ENCODE measurements around the gene CELF2. TPM values are rescaled to one million over a fixed set of nuclear protein-coding genes. Genes with fewer than 3 reads are reported as not detected.
"Not testable (repeated sequence)": the region's sequence is repeated elsewhere in the genome, so short reads cannot be mapped to it uniquely, and the experiment has no call there.

Gene CELF2
- total RNA-seq, 1 donor from 2014 or later = 14.4 TPM

GRCh38 chr10:11116361-11116760 lies 98.7 kb downstream of the CELF2 start:
- no peaks in the 10 kb centered on the region for H3K36me3 Mint-ChIP-seq
- no peak overlapping the region for H3K4me3 Mint-ChIP-seq
- peaks cover 45% of the 10 kb centered on the region for H3K27me3 Mint-ChIP-seq
- H3K4me1 Mint-ChIP-seq (ENCODE audit: unreplicated experiment) = no peaks in the 10 kb centered on the region
- no peak for DNase-seq (ENCODE audit: extremely low spot score, unreplicated experiment)
- H3K27ac Mint-ChIP-seq = no peak overlapping the region
- no peaks in the 10 kb centered on the region for H3K9me3 Mint-ChIP-seq
- no peak for TF ChIP-seq CTCF (conservative IDR thresholded peaks at IDR 0.05)

- Mint-ChIP-seq H3K27me3 (peaks cover 46% of the 10 kb centered on the region), H3K27ac (no peak overlapping the region), H3K4me3 (no peak overlapping the region), H3K36me3 (no peaks in the 10 kb centered on the region), H3K4me1 (ENCODE audit: unreplicated experiment) (no peaks in the 10 kb centered on the region), H3K9me3 (no peaks in the 10 kb centered on the region)
- no peak for TF ChIP-seq CTCF (conservative IDR thresholded peaks at IDR 0.05)
- DNase-seq (ENCODE audit: extremely low spot score, unreplicated experiment) = no peak
Observed at GRCh38 chr10:11116817-11117216, 99.1 kb downstream of the CELF2 start.

GRCh38 chr10:11118686-11119085 lies 101.0 kb downstream of the CELF2 start:
- Mint-ChIP-seq H3K27ac (no peak overlapping the region), H3K36me3 (no peaks in the 10 kb centered on the region), H3K27me3 (peaks cover 52% of the 10 kb centered on the region), H3K9me3 (peaks cover 2% of the 10 kb centered on the region), H3K4me1 (ENCODE audit: unreplicated experiment) (no peaks in the 10 kb centered on the region), H3K4me3 (no peak overlapping the region)
- DNase-seq (ENCODE audit: extremely low spot score, unreplicated experiment) = no peak
- TF ChIP-seq CTCF (conservative IDR thresholded peaks at IDR 0.05) = no peak

- H3K36me3 Mint-ChIP-seq = no peaks in the 10 kb centered on the region
- H3K27me3 Mint-ChIP-seq = peaks cover 58% of the 10 kb centered on the region
- no peaks in the 10 kb centered on the region for H3K4me1 Mint-ChIP-seq (ENCODE audit: unreplicated experiment)
- TF ChIP-seq CTCF (conservative IDR thresholded peaks at IDR 0.05) = no peak
- DNase-seq (ENCODE audit: extremely low spot score, unreplicated experiment) = no peak
- peaks cover 3% of the 10 kb centered on the region for H3K9me3 Mint-ChIP-seq
- H3K27ac Mint-ChIP-seq = no peak overlapping the region
- no peak overlapping the region for H3K4me3 Mint-ChIP-seq
Observed at GRCh38 chr10:11119843-11120242, 102.2 kb downstream of the CELF2 start.

- TF ChIP-seq CTCF (conservative IDR thresholded peaks at IDR 0.05) = no peak
- Mint-ChIP-seq H3K9me3 (peaks cover 3% of the 10 kb centered on the region), H3K4me1 (ENCODE audit: unreplicated experiment) (no peaks in the 10 kb centered on the region), H3K36me3 (no peaks in the 10 kb centered on the region), H3K27ac (no peak overlapping the region), H3K4me3 (no peak overlapping the region), H3K27me3 (peaks cover 58% of the 10 kb centered on the region)
- no peak for DNase-seq (ENCODE audit: extremely low spot score, unreplicated experiment)
Observed at GRCh38 chr10:11120711-11121110, 103.0 kb downstream of the CELF2 start.

GRCh38 chr10:11123892-11124291 lies 106.2 kb downstream of the CELF2 start:
- not testable (repeated sequence) for H3K4me3 Mint-ChIP-seq; DNase-seq (ENCODE audit: extremely low spot score, unreplicated experiment); H3K36me3 Mint-ChIP-seq; H3K27ac Mint-ChIP-seq; H3K9me3 Mint-ChIP-seq; H3K4me1 Mint-ChIP-seq (ENCODE audit: unreplicated experiment)
- peaks cover 75% of the 10 kb centered on the region for H3K27me3 Mint-ChIP-seq

Measured in type B pancreatic cell (in vitro differentiated cells).